ENCODE results near the gene HSPBP1.

HSPBP1 gene

GRCh38 chr19:55304980-55305379, 25.1 kb upstream of the HSPBP1 start:
- no peak for DNase-seq (ENCODE audit: low read depth in 2 of 2)

- DNase-seq (ENCODE audit: low read depth in 2 of 2): peak in 1 of 2 donors; percentile 25
Measured at GRCh38 chr19:55304279-55304978, 24.5 kb upstream of the HSPBP1 start.

DNA sequence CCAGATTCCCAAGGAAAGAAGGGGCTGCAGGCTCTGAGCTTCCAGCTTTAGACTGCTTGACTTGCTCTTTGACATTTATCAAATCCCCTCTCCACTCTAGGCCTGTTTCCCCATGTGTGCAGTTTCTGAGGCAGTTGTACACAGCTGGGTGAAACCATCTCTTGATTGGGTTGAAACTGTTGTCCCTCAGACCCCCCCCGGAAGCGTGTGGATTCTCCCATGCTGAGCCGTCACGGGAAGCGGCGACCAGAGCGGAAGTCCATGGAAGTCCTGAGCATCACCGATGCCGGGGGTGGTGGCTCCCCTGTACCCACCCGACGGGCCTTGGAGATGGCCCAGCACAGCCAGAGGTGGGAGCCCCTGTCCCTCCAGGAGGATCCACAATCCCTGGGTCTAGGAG, 23.6 kb upstream of the HSPBP1 start:
- no peak for DNase-seq (ENCODE audit: low read depth in 2 of 2)

- no peak for DNase-seq (ENCODE audit: low read depth in 2 of 2)
Measured at GRCh38 chr19:55302318-55302703, 22.4 kb upstream of the HSPBP1 start.

DNA sequence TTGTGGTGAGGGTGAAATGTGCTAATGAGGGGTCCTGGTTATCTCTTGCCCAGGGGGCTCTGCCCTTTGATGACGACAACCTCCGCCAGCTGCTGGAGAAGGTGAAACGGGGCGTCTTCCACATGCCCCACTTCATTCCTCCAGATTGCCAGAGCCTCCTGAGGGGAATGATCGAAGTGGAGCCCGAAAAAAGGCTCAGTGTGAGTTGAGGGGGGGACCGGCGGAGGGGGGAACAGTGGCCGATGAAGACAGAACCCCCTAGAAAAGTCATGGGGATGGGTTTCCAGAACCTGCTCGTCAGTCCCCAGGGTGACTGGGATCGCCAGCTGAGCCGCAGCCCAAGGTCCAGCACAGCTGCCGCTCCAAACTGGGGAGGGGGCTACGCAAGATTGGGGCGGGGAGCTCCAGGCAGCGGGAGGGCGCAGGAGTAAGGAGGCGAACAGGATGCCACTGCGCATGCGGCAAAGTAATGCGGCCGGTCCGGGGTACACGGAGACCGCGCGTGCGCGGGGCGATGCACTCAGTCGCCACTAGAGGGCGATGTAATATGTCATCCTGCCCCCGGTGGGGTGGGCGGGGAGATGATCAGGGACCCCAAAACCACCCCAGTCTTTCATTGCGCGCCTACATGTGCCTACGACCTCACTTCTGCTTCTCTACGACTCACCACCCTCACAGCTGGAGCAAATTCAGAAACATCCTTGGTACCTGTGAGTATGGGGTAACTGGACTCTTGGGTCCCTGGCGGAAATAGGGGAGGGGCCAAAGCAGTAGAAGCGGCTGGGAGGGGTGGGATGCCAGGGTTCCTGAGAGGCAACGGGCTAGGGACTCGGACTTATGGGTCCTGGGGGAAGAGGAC, 21.8 kb upstream of the HSPBP1 start:
- DNase-seq (ENCODE audit: low read depth in 2 of 2): peak; percentile 97

DNA sequence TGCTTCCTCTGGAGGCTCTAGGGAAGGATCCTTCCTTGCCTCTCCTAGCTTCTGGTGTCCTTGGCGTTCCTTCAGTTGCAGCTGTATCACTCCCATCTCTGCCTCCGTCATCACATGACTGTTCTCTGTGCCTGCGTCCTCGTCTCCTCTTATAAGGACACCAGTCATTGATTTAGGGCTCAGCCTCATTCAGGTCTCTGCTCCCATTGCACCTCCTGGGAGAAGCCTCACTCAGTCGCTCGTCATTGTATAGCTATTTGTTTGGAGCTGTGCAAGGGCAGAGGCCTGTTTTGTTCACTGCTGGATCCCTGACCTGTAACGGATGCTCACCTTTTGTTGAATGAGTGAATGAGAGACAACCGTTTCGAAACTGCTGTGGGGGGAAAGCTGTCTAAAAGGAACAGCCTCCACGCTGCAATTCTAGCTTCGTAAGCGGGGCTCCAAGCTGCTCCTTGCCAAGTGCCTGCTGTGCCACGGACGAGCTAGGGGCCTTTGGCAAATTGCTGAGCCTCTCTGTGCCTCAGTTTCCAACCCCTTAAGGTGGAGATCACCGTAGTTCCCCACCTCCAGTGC, 21.1 kb upstream of the HSPBP1 start:
- no peak for DNase-seq (ENCODE audit: low read depth in 2 of 2)

DNA sequence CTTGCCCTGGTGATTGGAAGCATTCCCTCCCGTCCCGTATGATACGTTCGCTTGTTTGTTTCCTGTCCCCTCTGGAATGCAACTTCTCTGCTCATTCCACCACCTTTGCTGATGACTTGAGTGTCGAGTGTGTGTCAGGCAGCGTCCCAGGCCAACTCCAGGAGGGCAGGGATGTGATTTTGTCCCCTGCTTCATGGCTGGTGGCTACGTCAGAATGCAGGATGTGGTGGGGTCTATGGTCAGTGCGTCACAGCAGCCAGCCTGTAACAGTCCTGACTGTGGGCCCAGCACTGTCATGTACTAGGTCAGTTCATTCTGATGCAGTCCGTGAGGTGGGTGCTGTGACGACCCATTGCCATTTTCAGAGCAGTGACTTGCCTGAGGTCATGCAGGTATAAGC, 20.1 kb upstream of the HSPBP1 start:
- DNase-seq (ENCODE audit: low read depth in 2 of 2): no peak

DNA sequence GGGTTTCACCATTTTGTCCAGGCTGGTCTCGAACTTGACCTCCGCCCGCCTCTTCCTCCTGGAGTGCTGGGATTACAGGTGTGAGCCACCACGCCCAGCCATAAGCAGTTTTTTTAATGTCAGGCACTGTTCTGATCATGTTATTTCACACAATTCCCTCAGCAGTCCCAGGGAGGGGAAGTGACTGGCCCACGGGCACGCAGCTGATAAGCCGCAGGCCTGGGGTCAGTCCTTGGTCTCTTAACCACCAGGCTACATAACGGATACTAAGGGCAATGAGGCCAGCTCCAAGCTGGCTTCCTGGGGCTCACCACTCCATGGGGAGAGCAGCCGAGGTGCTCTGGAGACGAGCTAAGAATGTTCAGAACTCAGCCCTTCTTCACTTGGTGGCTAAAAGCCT, 17.4 kb upstream of the HSPBP1 start:
- DNase-seq (ENCODE audit: low read depth in 2 of 2): no peak

DNA sequence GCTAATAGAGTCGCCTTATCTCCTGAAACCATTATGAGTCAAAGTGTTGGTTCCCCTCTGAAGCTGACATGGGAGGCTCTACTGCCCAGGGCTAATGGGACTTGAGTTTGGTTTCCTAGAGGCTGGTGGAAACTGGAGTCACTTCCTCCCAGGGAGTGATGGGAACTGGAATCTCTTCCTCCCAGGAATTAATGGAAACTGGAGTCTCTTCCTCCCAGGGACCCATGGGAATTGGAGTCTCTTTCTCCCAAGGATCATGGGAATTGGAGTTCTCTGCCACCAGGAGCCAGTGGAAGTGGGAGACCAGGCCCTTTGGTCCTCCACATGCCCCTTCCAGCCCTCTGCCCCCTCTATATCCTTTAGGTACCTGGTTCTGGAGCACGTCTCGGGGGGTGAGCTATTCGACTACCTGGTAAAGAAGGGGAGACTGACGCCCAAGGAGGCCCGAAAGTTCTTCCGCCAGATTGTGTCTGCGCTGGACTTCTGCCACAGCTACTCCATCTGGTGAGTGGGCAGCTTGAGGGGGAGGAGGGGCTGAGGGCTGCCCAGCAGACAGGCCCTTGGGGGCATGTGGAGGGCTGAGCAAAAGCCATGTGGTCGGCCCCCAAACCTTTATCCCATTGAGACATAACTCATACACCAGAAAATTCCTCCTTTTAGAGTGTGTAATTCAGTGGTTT, 9.3 kb upstream of the HSPBP1 start:
- no peak for DNase-seq (ENCODE audit: low read depth in 2 of 2)

GRCh38 chr19:55287361-55288079, 7.6 kb upstream of the HSPBP1 start:
- DNase-seq (ENCODE audit: low read depth in 2 of 2): no peak

DNA sequence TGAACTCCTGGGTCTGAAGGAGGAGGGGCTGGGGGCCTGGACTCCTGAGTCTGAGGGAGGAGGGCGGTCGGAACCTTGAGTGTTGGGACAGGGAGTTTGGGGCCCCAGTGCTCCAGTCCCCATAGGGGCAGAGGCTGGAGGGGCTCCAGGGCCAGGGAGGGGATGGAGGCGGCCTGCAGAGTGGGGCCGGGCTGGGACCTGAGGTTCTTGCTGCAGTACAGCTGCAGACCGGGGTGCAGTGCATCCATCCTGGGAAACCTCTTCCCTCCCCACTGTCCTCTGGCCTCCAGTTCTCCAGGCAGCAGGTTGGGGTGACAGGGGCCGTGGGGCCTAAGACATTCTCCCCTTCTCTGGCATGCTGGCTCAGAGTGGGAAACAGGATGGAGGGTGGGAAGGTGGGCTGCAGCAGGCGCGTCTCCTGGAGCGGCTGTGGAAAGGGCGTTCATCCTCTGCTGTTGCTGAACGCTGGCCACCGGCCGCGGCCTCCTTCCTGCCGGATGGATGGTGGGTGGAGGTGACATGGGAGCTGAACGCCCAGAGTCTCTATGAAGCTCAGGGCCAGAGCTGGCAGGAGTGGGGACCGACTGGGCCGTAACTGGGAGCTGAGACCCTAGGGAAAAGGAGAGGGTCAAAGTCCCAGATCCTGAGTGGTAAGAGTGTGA, 5.5 kb upstream of the HSPBP1 start:
- DNase-seq (ENCODE audit: low read depth in 2 of 2): no peak

DNA sequence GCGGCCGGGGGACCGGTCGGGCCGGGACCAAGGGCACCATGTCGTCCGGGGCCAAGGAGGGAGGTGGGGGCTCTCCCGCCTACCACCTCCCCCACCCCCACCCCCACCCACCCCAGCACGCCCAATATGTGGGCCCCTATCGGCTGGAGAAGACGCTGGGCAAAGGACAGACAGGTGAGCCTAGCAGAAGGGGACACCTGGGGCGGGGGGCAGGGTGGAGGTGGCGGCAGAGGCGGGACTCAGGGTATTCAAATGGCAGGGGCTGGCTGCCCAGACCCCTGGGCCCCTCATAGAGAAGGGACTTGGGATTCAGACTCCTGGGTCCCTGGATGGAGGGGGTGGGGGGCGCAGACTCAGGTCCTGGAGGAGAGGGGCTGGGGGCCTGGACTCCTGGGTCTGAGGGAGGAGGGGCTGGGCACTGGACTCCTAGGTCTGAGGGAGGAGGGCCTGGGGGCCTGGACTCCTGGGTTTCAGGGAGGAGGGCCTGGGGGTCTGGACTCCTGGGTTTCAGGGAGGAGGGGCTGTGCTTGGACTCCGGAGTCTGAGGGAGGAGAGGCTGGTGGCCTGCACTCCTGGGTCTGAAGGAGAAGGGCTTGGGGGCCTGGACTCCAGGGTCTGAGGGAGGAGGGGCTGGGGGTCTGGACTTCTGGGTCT, 4.6 kb upstream of the HSPBP1 start:
- no peak for DNase-seq (ENCODE audit: low read depth in 2 of 2)

GRCh38 chr19:55283548-55284377, 3.9 kb upstream of the HSPBP1 start, which contains the start of gene BRSK1:
Gene BRSK1, plus strand, starts transcription at chr19:55283997. Its CDS starts 446 bp downstream, at chr19:55284443.
- DNase-seq (ENCODE audit: low read depth in 2 of 2): peak in 1 of 2 donors; percentile 20

DNA sequence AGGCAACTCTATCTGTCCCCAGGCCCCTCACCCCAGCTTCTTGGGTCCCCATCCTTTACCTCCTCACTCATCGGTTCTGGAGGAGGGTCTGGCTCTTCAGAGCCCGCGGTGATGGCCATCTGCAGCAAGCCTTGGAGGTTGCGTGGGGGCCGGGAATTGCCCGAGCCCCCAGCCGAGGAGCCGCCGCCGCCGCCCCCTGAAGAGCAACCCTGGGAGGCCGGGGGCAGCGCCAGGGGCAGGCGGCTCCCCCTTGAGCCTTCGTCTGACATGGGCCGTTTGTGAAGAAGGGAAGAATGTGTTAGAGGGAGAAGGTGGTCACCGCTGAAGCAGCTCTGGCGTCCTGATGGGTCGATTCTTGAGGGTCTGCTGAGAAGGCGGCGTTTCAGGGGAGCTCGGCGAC, 570 bp downstream of the HSPBP1 start:
- DNase-seq (ENCODE audit: low read depth in 2 of 2): no peak

GRCh38 chr19:55278391-55279135, 1.3 kb downstream of the HSPBP1 start:
- DNase-seq (ENCODE audit: low read depth in 2 of 2): no peak

DNA sequence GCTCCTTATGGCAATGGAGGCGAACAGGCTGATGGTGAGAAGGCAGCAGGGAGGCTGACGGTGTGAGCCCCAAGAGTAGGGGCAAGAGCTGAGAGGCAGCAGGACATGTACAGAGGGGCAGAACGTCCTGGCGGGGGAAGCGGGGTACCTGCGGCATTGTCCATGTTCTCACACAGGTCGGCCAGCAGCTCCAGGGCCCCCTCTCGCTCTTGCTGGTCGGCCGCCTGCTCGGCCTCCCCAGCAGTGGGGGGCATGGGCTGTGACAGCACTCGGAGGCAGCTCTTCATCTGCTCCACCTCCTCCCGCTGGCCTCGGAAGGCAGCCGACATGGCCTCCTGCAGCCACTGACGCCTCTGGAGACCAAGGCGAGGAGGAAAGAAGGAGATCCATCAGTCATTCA, 2.4 kb downstream of the HSPBP1 start:
- DNase-seq (ENCODE audit: low read depth in 2 of 2): no peak

DNA sequence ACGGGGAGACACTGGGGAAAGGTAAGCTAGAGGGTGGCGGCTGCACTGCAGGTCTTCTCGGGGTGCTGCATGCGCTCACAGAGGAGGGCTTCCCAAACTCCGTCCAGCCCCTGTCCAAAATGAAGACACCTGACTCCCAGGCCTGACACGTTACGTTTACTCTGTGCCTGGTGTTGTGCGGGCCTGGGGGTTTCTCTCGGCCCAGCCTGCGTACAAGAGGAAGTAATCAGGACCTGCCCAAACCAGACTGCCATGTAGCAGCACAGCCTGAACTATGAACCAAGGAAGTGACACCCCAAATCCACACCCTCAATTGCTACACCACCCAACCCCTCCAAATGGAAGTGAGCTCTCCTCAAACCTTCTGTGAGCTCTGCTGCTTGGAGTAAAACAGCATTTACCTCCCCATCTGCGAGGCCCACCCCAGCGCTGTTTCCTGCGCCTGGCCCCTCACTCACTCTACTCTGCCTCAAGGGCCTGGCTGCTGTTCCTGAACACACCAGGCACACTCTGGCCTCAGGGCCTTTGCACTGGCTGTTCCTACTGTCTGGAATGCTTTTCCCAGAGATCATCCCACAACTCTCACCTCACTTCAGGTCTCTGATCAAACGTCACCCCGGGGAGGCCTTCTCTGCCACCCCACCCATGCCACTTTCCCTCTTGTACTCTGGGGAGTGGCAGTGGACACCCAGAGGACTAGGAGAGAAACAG, 3.0 kb downstream of the HSPBP1 start:
- DNase-seq (ENCODE audit: low read depth in 2 of 2): no peak
